ENCODE measurements around the gene OTOA. TPM values are rescaled to one million over a fixed set of nuclear protein-coding genes. Genes with fewer than 3 reads are reported as not detected.
"Not testable (repeated sequence)": the region's sequence is repeated elsewhere in the genome, so short reads cannot be mapped to it uniquely, and the experiment has no call there.

Gene OTOA
- total and polyA plus RNA-seq, 2 donors = 0.05 to 0.42 TPM

- no peaks in the 10 kb centered on the region for H3K4me1 ChIP-seq (ENCODE audit: insufficient read depth)
- H3K36me3 ChIP-seq (ENCODE audit: insufficient read depth) = no peaks in the 10 kb centered on the region
- 92% methylated on average over 18 of the region's 18 CpGs for WGBS
- no peak for DNase-seq (ENCODE audit: extremely low spot score)
- H3K27ac ChIP-seq (ENCODE audit: low read depth) = no peak overlapping the region
- no peak overlapping the region for H3K4me3 ChIP-seq (ENCODE audit: low read depth, low read length)
Observed at GRCh38 chr16:21646721-21647561, 16.8 kb upstream of the OTOA start.

- no peak overlapping the region for H3K27ac ChIP-seq (ENCODE audit: low read depth)
- no peaks in the 10 kb centered on the region for H3K36me3 ChIP-seq (ENCODE audit: insufficient read depth)
- no peak for DNase-seq (ENCODE audit: extremely low spot score)
- no peaks in the 10 kb centered on the region for H3K4me1 ChIP-seq (ENCODE audit: insufficient read depth)
- H3K4me3 ChIP-seq (ENCODE audit: low read depth, low read length) = no peak overlapping the region
- 89% methylated on average over 9 of the region's 9 CpGs for WGBS
Observed at GRCh38 chr16:21647562-21648164, 16.1 kb upstream of the OTOA start.

- not testable (repeated sequence) for H3K4me3 ChIP-seq (ENCODE audit: low read depth, low read length); H3K36me3 ChIP-seq (ENCODE audit: insufficient read depth); H3K4me1 ChIP-seq (ENCODE audit: insufficient read depth); H3K27ac ChIP-seq (ENCODE audit: low read depth); DNase-seq (ENCODE audit: extremely low spot score)
- 94% methylated on average over 12 of the region's 12 CpGs for WGBS
Observed at GRCh38 chr16:21649826-21650406, 13.9 kb upstream of the OTOA start.

- no peak for DNase-seq (ENCODE audit: extremely low spot score)
- 94% methylated on average over 1 of the region's 1 CpG for WGBS
- H3K36me3 ChIP-seq (ENCODE audit: insufficient read depth) = no peaks in the 10 kb centered on the region
- no peak overlapping the region for H3K4me3 ChIP-seq (ENCODE audit: low read depth, low read length)
- no peaks in the 10 kb centered on the region for H3K4me1 ChIP-seq (ENCODE audit: insufficient read depth)
- H3K27ac ChIP-seq (ENCODE audit: low read depth) = no peak overlapping the region
Observed at GRCh38 chr16:21650521-21650920, 13.2 kb upstream of the OTOA start.

- Histone ChIP-seq H3K4me3 (ENCODE audit: low read depth, low read length) (no peak overlapping the region), H3K4me1 (ENCODE audit: insufficient read depth) (no peaks in the 10 kb centered on the region), H3K27ac (ENCODE audit: low read depth) (no peak overlapping the region), H3K36me3 (ENCODE audit: insufficient read depth) (no peaks in the 10 kb centered on the region)
- DNase-seq (ENCODE audit: extremely low spot score) = no peak
- 95% methylated on average over 3 of the region's 3 CpGs for WGBS
Observed at GRCh38 chr16:21651515-21651914, 12.3 kb upstream of the OTOA start.

GRCh38 chr16:21652453-21652852 lies 11.3 kb upstream of the OTOA start, which contains the start of gene IGSF6:
Gene IGSF6, minus strand, starts transcription at chr16:21652608. Its CDS starts 10 bp downstream, at chr16:21652598.
- Histone ChIP-seq H3K4me1 (ENCODE audit: insufficient read depth) (no peaks in the 10 kb centered on the region), H3K36me3 (ENCODE audit: insufficient read depth) (no peaks in the 10 kb centered on the region), H3K4me3 (ENCODE audit: low read depth, low read length) (no peak within 1 kb of the TSS), H3K27ac (ENCODE audit: low read depth) (no peak within 1 kb of the TSS)
- WGBS = 94% methylated on average over 6 of the region's 6 CpGs
- DNase-seq (ENCODE audit: extremely low spot score) = no peak

- DNase-seq (ENCODE audit: extremely low spot score) = no peak
- Histone ChIP-seq H3K4me3 (ENCODE audit: low read depth, low read length) (no peak overlapping the region), H3K36me3 (ENCODE audit: insufficient read depth) (no peaks in the 10 kb centered on the region), H3K27ac (ENCODE audit: low read depth) (no peak overlapping the region), H3K4me1 (ENCODE audit: insufficient read depth) (no peaks in the 10 kb centered on the region)
- WGBS = 89% methylated on average over 5 of the region's 5 CpGs
Observed at GRCh38 chr16:21653571-21653970, 10.2 kb upstream of the OTOA start.

GRCh38 chr16:21654466-21654865 lies 9.3 kb upstream of the OTOA start:
- 93% methylated on average over 1 of the region's 1 CpG for WGBS
- Histone ChIP-seq H3K27ac (ENCODE audit: low read depth) (no peak overlapping the region), H3K4me1 (ENCODE audit: insufficient read depth) (no peaks in the 10 kb centered on the region), H3K4me3 (ENCODE audit: low read depth, low read length) (no peak overlapping the region), H3K36me3 (ENCODE audit: insufficient read depth) (no peaks in the 10 kb centered on the region)
- no peak for DNase-seq (ENCODE audit: extremely low spot score)

- Histone ChIP-seq H3K36me3 (ENCODE audit: insufficient read depth) (no peaks in the 10 kb centered on the region), H3K27ac (ENCODE audit: low read depth) (no peak overlapping the region), H3K4me3 (ENCODE audit: low read depth, low read length) (no peak overlapping the region), H3K4me1 (ENCODE audit: insufficient read depth) (no peaks in the 10 kb centered on the region)
- 50% methylated on average over 2 of the region's 2 CpGs for WGBS
- no peak for DNase-seq (ENCODE audit: extremely low spot score)
Observed at GRCh38 chr16:21654881-21655280, 8.9 kb upstream of the OTOA start.

- H3K4me3 ChIP-seq (ENCODE audit: low read depth, low read length) = no peak overlapping the region
- DNase-seq (ENCODE audit: extremely low spot score) = no peak
- H3K27ac ChIP-seq (ENCODE audit: low read depth) = no peak overlapping the region
Observed at GRCh38 chr16:21656795-21657768, 6.7 kb upstream of the OTOA start.

GRCh38 chr16:21659124-21659523 lies 4.6 kb upstream of the OTOA start:
- DNase-seq (ENCODE audit: extremely low spot score) = no peak
- WGBS = 89% methylated on average over 4 of the region's 4 CpGs

More at GRCh38 chr16:21656795-21657768, 6.7 kb upstream of the OTOA start:
- Histone ChIP-seq H3K36me3 (ENCODE audit: insufficient read depth) (no peaks in the 10 kb centered on the region), H3K4me1 (ENCODE audit: insufficient read depth) (no peaks in the 10 kb centered on the region)
- 16% methylated on average over 4 of the region's 4 CpGs for WGBS

GRCh38 chr16:21664801-21665492 lies 1.2 kb downstream of the OTOA start:
- no peak overlapping the region for H3K4me3 ChIP-seq (ENCODE audit: low read depth, low read length)
- no peak for DNase-seq (ENCODE audit: extremely low spot score)
- no peaks in the 10 kb centered on the region for H3K36me3 ChIP-seq (ENCODE audit: insufficient read depth)
- peaks cover 2% of the 10 kb centered on the region for H3K4me1 ChIP-seq (ENCODE audit: insufficient read depth)
- no peak overlapping the region for H3K27ac ChIP-seq (ENCODE audit: low read depth)
- 89% methylated on average over 10 of the region's 10 CpGs for WGBS

More at GRCh38 chr16:21659124-21659523, 4.6 kb upstream of the OTOA start:
- Histone ChIP-seq H3K27ac (ENCODE audit: low read depth) (no peak overlapping the region), H3K4me1 (ENCODE audit: insufficient read depth) (peaks cover 2% of the 10 kb centered on the region), H3K4me3 (ENCODE audit: low read depth, low read length) (no peak overlapping the region), H3K36me3 (ENCODE audit: insufficient read depth) (no peaks in the 10 kb centered on the region)

Measured in urinary bladder (tissue), 4 donors.